ENCODE data around the gene TOLLIP.

The TOLLIP gene

DNA sequence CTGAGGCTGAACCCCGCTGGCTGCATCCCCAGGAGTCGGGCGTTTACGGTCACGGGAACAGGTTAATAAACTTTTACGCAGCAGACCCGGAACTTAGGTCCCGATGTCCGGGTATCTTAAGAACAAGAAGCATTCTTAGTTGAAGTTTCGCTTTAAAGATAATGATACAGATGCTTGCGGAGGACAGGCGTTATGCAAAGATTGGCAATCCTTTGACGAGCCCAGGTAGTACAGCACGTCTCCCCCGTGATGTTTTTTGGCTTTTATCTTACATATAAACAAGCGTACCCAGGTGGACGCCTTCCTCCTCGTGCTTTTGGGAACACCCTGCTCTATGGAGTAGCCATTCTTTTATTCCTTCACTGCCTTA, 871 bp upstream of the TOLLIP start:
- DNase-seq: no peak

GRCh38 chr11:1308743-1309497, 512 bp downstream of the TOLLIP start:
- no peak for DNase-seq

DNA sequence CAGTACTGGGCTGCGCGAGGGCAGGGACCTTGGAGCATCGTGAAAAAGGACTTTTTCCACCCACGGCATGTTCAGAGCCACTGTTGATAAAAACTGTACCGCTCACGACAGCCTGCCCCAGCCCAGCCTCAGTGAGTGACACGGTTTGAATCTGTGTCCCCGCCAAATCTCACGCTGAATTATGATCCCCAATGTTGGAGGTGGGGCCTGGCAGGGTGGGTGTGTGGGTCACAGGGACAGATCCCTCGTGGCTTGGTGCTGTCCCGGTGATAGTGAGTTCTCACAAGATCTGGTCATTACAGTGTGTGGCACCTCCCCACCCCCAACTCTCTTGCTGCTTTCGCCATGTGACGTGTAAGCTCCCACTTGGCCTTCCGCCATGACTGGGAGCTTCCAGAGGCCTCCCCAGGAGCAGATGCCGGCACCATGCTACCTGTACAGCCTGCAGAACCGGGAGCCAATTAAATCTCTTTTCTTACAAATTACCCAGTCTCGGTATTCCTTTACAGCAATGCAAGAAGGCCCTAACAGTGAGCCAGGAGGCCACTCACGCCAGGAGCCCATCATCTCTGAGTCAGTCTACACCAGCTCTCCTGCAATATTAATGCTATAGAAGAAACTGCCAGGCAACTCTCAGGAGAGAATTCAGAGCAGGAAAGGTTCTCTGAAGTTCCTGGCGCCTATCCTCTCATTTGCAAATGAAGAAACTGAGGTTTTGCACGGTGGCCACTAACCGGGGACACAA, 1.3 kb downstream of the TOLLIP start:
- no peak for DNase-seq

- no peak for DNase-seq
Measured at GRCh38 chr11:1307163-1307870, 2.1 kb downstream of the TOLLIP start.

- no peak for DNase-seq
Measured at GRCh38 chr11:1306186-1307162, 3.0 kb downstream of the TOLLIP start.

DNA sequence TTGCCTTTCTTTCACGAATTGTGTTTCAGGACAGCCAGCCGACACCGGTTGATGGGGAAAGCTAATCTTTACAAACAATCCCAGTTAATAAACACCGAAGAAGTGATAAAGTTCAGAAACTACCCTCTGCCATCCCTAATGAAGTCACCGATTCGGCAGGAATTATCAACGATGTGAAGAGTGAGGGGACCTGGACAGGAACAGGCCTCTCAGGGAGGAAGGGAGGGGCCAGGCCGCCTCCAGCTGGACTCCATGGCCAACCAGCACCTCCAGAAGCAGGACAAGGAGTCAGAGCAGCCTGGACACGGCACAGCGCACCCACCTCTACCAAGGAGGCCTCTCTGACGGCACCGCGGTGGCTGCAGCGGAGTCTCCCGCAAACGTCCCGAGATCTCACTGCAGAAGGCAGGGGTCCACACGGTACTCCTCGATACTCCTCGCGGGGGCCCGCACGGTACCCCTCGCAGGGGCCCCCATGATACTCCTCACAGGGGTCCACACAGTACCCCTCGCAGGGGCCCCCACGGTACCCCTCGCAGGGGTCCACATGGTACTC, 3.9 kb downstream of the TOLLIP start:
- DNase-seq: no peak

DNA sequence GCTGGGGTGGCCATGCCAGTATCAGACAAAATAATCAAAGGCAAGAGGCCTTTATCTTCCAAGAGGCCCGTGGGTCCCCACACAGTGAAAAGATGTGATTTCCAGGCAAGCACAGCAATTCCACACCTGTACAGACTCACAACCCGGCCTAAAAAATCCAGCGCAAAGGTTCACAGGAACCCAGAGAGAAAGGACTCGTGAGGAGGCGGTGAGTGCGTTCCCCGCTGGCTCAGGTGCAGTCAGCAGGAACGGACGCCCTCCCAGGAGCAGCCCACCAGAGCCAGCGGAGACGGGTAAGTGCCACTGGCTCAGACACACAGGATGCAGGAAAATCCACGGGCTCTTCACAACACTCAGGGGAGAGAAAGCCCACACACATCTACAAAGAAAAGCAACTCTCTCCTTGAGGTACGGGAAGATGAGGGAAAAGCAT, 4.4 kb downstream of the TOLLIP start:
- no peak for DNase-seq

DNA sequence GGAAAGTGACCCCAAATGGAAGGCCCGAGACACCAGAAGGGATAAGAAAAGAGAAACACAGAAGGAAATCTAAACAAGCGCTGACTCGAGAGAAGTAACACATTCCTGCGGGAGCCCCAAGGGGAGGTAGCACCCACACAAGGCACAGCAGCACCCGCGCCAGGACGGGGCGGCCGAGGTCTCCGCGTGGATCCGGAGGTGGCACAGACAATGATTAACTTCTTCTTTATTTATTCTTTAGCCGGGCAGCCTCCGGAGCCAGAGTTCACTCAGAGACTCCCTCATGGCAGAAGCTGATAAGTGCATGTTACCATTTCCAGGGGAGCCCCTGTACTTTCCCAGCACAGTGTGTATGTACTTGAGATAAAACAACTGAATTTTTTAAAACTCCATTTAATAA, 5.1 kb downstream of the TOLLIP start:
- DNase-seq: no peak

GRCh38 chr11:1303973-1304372, 5.5 kb downstream of the TOLLIP start:
- no peak for DNase-seq

GRCh38 chr11:1303126-1303821, 6.2 kb downstream of the TOLLIP start:
- DNase-seq: no peak

- no peak for DNase-seq
Measured at GRCh38 chr11:1302461-1303125, 6.8 kb downstream of the TOLLIP start.

DNA sequence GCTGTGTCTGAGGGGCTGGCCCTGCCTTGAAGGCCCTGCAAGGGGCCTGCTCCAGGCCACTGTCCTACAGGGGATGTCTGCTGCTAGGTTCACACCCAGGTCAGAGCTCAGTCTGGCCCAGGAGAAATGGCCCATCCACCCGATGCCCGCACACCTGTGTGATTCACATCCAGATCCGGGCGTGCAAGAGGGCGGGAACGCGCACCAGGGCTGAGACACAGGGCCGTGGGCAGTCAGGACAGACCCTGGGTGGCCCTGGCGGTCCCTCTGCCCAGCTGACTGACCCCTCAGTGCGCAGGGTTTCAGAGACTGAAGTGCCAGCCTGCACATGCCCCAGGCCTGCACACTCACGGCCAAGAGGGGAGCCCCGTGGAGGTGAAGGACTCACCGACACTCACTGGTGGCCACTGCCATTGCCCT, 7.4 kb downstream of the TOLLIP start:
- DNase-seq: no peak

GRCh38 chr11:1301220-1302000, 8.0 kb downstream of the TOLLIP start:
- DNase-seq: no peak

DNA sequence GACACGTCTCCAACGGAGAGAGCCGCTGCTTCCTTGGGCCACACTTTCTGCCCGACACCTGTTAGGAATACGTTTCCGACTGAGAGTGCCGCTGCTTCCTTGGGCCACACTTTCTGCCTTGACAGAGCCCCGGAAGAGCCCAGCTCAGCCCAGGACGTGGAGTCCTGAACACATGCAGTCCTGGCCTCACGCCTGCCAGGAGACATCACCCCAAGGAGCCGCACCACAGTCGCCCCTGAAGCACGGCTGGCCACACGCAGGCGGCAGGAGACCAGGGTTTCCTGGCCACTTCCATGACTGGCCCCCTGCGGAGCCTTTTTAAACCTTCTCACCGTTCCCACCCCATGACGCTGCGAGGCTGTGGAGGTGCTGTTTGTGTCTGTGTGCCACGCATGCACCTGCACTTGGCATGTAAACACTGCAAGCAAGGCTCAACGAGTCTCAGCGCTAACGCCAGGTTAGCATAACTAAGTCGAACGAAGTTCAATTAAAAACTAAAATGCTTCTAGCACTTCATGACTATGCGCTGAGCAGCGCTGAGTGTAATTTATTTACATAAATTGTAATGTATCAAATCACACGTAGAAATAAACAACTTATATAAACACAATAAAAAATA, 8.8 kb downstream of the TOLLIP start:
- no peak for DNase-seq

DNA sequence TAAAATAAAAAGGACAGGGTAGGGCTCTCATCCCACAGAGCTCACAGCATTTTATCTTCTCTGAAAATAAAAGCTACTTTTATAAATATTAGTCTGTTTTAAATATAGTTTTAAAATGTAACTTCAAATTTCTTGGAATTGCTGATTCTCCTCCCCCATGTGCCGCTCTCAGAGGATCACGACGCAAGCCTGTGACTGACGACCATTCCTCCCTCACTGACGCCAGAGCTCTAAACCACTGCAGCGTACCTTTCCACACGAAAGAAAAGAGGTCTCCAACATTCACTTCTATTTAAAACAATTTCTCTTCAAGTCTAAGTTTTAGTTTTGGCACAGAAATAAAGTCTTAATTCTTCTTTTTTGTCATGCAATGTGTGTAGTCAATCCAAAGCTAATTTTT, 9.3 kb downstream of the TOLLIP start:
- DNase-seq: no peak

DNA sequence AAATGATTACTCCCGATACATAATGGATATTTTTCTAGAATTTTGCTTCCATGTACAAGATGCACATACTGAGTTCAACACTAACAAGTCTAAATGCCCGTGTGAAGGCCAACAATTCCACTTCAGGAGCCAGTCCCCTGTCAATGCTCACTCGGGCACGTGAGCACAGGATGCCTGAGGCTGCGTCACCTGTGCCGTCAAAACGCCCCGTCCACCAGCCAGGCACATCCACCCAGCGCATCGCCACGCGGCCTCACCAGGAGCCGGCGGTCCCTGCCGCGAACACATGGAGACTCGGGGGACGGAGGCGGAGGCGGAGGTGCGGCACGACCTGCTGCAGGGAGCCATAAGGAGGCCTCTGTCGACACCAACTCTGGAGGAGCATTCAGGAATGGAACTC, 9.8 kb downstream of the TOLLIP start:
- DNase-seq: no peak

- DNase-seq: no peak
Measured at GRCh38 chr11:1298695-1299492, 10.5 kb downstream of the TOLLIP start.

DNA sequence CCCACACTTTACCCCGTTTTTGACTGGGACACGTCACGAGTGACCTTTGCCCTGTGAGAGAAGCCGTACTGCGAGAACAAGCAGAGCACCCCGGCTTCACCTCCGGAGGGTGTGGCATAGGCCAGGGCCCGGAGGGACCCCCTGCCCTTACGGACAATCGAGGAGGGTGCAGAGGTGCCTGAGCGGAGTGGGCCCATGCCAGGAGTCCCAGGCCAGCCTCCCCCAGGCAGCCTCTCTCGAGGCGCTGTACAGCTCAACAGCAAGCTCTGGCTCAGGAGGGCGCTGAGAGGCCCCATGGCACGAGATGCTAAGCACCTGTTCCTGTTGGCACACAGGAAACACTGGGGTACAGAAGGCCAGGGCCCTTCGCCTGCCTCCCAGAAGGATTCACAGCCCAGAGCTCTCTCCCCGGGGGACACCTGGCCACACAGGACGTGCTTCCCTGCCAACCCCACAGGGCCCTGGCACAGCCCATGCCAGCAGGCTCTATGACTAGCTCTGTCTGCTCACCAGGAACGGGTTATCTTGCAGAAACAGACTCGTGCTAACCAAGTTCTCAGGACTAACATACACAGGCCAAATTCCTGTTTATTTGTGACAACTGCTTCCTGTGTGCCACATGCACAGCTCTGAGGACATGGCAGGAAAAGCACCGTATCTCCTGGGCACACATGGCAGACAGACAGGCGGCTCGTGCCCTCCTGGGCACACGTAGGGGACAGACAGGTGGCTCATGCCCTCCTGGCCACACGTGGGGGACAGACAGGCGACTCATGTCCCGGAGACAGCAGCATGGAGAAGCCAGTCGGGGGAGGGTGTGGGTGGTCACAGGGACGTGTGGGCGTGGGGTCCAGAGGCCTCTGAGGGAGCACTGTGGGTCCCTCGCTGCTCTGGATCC, 11.6 kb downstream of the TOLLIP start:
- DNase-seq: no peak
